Fibroblast of mammary gland (primary cell): Measurements from ENCODE around the gene IL17RB.

Experiments used
- DNase-seq: peaks from one replicate; pipeline ENCODE4 v3.0.0-alpha.2; 2010; ENCODE audit warnings: low read depth
- H3K4me3 ChIP-seq: 2 replicates; pipeline ENCODE4 v1.5.1; 2011; ENCODE audit warnings: low read depth, mild to moderate bottlenecking, low read length, moderate library complexity; ENCODE audit not compliant: control insufficient read depth
- TF ChIP-seq, protein P1 (sequence below): conservative IDR thresholded peaks from 2 replicates; pipeline ENCODE4 v1.5.1; 2011; ENCODE audit warnings: low read depth, low read length, inconsistent platforms; ENCODE audit not compliant: control insufficient read depth, insufficient read depth

The IL17RB gene

DNA sequence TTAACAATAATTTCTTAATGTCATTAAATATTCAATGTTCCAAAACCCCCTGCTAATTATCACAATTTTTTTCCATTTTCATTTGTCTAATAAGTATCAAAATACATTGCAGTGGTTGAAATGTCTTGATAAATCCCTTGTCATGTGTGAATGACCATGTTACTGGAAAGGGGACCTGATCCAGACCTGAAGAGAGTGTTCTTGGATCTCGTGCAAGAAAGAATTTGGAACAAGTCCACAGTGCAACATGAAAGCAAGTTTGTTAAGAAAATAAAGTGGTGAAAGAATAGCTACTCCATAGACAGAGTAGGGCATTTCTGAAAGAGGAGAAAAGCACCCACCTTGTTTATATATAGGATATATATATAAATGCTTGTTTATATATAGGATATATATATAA lies 55.7 kb downstream of the IL17RB start:
- H3K4me3 ChIP-seq = no peak overlapping the region
- TF ChIP-seq, protein P1, sequence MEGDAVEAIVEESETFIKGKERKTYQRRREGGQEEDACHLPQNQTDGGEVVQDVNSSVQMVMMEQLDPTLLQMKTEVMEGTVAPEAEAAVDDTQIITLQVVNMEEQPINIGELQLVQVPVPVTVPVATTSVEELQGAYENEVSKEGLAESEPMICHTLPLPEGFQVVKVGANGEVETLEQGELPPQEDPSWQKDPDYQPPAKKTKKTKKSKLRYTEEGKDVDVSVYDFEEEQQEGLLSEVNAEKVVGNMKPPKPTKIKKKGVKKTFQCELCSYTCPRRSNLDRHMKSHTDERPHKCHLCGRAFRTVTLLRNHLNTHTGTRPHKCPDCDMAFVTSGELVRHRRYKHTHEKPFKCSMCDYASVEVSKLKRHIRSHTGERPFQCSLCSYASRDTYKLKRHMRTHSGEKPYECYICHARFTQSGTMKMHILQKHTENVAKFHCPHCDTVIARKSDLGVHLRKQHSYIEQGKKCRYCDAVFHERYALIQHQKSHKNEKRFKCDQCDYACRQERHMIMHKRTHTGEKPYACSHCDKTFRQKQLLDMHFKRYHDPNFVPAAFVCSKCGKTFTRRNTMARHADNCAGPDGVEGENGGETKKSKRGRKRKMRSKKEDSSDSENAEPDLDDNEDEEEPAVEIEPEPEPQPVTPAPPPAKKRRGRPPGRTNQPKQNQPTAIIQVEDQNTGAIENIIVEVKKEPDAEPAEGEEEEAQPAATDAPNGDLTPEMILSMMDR = no peak
- no peak for DNase-seq

DNA sequence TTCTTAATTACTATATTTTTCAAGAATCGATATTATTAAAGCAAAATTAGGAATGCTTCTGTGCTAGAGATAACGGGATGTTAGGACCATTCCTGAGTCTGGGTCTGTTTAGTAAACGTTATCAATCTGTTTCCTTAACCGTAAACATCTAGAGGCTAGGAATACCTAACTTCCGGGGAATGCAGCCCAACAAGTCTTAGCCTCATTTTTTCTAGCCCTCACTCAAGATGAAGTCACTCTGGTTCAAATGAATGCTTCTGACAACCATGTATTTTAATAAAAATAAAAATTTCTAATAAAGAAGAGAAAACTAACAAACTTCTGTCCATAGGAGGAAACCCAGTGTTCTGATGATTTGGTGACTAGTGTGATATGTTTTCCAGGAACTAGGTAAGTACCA lies 56.3 kb downstream of the IL17RB start:
- no peak overlapping the region for H3K4me3 ChIP-seq
- TF ChIP-seq, protein P1 = no peak
- DNase-seq = no peak

DNA sequence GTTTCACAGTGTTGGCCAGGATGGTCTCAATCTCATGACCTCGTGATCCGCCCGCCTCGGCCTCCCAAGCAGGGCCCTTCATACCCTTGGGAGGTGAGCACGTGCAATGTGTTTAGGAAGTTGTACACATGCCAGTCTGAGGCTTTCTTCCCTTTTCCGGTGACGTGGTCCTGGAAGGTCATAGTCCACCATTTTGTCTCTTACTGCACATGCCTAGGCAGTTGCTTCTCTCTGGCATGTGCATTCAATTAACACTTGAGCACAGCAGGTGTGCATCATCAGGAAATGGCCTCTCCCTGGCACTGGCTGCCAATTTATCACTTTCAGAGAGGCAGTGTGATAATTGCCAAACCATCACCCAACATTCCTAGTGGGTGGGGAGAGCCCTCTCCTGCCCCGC lies 67.0 kb downstream of the IL17RB start:
- DNase-seq = no peak
- TF ChIP-seq, protein P1 = no peak
- H3K4me3 ChIP-seq = no peak overlapping the region
